NCI-H460 (cell line): ENCODE measurements around the gene NUDCD3. TPM values are rescaled to one million over a fixed set of nuclear protein-coding genes. Genes with fewer than 3 reads are reported as not detected.

Experiments
- DNase-seq: peaks from one replicate; pipeline ENCODE4 v3.0.0-alpha.2; 2016; ENCODE audit warnings: low read depth; ENCODE audit errors: extremely low read depth
- total RNA-seq: library from RNA; depleted of rRNA; stranded (reverse); fragments of >200 nt; shearing (Covaris generic); gene quantifications from 2 replicates; pipeline ENCODE4 v1.2.3, GENCODE V29; 2014

The NUDCD3 gene
- total RNA-seq, 1 experiment from 2014 or later, result 52.1 TPM

- DNase-seq, result no peak
These were observed 5.8 kb downstream of the NUDCD3 start for GRCh38 chr7:44484482-44485313.

- no peak for DNase-seq
These were observed 7.7 kb downstream of the NUDCD3 start for GRCh38 chr7:44482502-44483485.

- no peak for DNase-seq
These were observed 12.5 kb downstream of the NUDCD3 start for GRCh38 chr7:44477938-44478337.

- peak; percentile 60 for DNase-seq
These were observed 13.2 kb downstream of the NUDCD3 start for GRCh38 chr7:44477063-44477830.

GRCh38 chr7:44476313-44476712 is 14.1 kb downstream of the NUDCD3 start:
- DNase-seq, result no peak

GRCh38 chr7:44473295-44473694 is 17.2 kb downstream of the NUDCD3 start:
- DNase-seq, result no peak

- no peak for DNase-seq
These were observed 17.6 kb downstream of the NUDCD3 start for GRCh38 chr7:44472843-44473242.

- no peak for DNase-seq
These were observed 18.6 kb downstream of the NUDCD3 start for GRCh38 chr7:44471850-44472249.

- no peak for DNase-seq
These were observed 19.0 kb downstream of the NUDCD3 start for GRCh38 chr7:44471436-44471835.

- DNase-seq, result no peak
These were observed 19.7 kb downstream of the NUDCD3 start for GRCh38 chr7:44470628-44471245.

- no peak for DNase-seq
These were observed 20.4 kb downstream of the NUDCD3 start for GRCh38 chr7:44470135-44470479.

GRCh38 chr7:44469461-44470134 is 20.9 kb downstream of the NUDCD3 start:
- DNase-seq, result no peak

- no peak for DNase-seq
These were observed 23.3 kb downstream of the NUDCD3 start for GRCh38 chr7:44467217-44467548.

GRCh38 chr7:44466300-44467216 is 23.9 kb downstream of the NUDCD3 start:
- DNase-seq, result no peak

- no peak for DNase-seq
These were observed 25.0 kb downstream of the NUDCD3 start for GRCh38 chr7:44465490-44465889.

- DNase-seq, result no peak
These were observed 27.2 kb downstream of the NUDCD3 start for GRCh38 chr7:44463169-44463808.

GRCh38 chr7:44461387-44461786 is 29.1 kb downstream of the NUDCD3 start:
- no peak for DNase-seq

- no peak for DNase-seq
These were observed 30.1 kb downstream of the NUDCD3 start for GRCh38 chr7:44460325-44460724.
